ENCODE data around the gene THNSL1. TPM values are rescaled to one million over a fixed set of nuclear protein-coding genes. Genes with fewer than 3 reads are reported as not detected.

The THNSL1 gene
- total and polyA plus RNA-seq, 9 of the 15 experiments (the other 6 are each of a cell fraction or from before 2014, with no cell fraction given), result 4.5 to 8.6 (median 6.3) TPM

- Histone ChIP-seq H3K4me2 (ENCODE audit: insufficient read depth, low read length) (no peak overlapping the region), H3K9me1 (ENCODE audit: control insufficient read depth, insufficient read depth, low read length) (no peaks in the 10 kb centered on the region), H3K4me3 (no peak overlapping the region), H3K9ac (ENCODE audit: insufficient read depth in 1 of 2, low read depth in 2 of 2, low read length in 2 of 2) (no peak overlapping the region), H2AFZ (ENCODE audit: low read depth, low read length) (peak overlapping the region; percentile 11), H3K27ac (ENCODE audit: extremely low read depth, low read depth, low read length) (no peak overlapping the region), H3K79me2 (ENCODE audit: control insufficient read depth, insufficient read depth, low read length) (no peaks in the 10 kb centered on the region), H4K20me1 (replicated peaks; ENCODE audit: control insufficient read depth, insufficient read depth, low read length) (no peaks in the 10 kb centered on the region), H3K9me3 (replicated peaks; ENCODE audit: control insufficient read depth, insufficient read depth, low read depth, low read length) (no peaks in the 10 kb centered on the region), H3K27me3 (ENCODE audit: control insufficient read depth in 2 of 2, insufficient read depth in 2 of 2, low read length in 2 of 2) (no peaks in the 10 kb centered on the region), H3K36me3 (ENCODE audit: control insufficient read depth, insufficient read depth, low read length) (no peaks in the 10 kb centered on the region), H3K4me1 (replicated peaks in 1 of 2; ENCODE audit: control insufficient read depth in 2 of 2, insufficient read depth in 2 of 2, low read length in 2 of 2) (peaks cover 12 to 23% of the 10 kb centered on the region in 2 experiments; a peak in 3 of 5 replicates)
- no peak for ATAC-seq
- 73% methylated on average over 4 of the region's 4 CpGs for WGBS (ENCODE audit: insufficient coverage, low coverage, missing lambda C conversion rate)
- DNase-seq (ENCODE audit: extremely low read depth in 1 of 4, low spot score in 3 of 4), result no peak
- intact Hi-C loops (cut with micrococcal nuclease) (no loop called here), in situ Hi-C loops (cut with MboI) (no loop called here)
- POLR2A ChIA-PET, result no interaction called here
- no peak for FAIRE-seq
- TF ChIP-seq NFE2 (IDR thresholded peaks at IDR 0.05; ENCODE audit: low read depth) (no peak), C11orf30 (IDR thresholded peaks at IDR 0.05; ENCODE audit: low read depth) (peak; percentile 50), ZNF316 (IDR thresholded peaks at IDR 0.05) (peak; percentile 68), ARID3A (IDR thresholded peaks at IDR 0.05; ENCODE audit: borderline replicate concordance, low read depth, low read length) (no peak)
- CTCF ChIA-PET (ENCODE audit: low intra/inter-chr PET ratio), result no interaction called here
- no TSS peak for BruUV-seq (replicated peaks)
Observed at GRCh38 chr10:25065761-25066476, 49.5 kb downstream of the THNSL1 start.
